ENCODE measurements around the gene MATCAP1.

The MATCAP1 gene

DNA sequence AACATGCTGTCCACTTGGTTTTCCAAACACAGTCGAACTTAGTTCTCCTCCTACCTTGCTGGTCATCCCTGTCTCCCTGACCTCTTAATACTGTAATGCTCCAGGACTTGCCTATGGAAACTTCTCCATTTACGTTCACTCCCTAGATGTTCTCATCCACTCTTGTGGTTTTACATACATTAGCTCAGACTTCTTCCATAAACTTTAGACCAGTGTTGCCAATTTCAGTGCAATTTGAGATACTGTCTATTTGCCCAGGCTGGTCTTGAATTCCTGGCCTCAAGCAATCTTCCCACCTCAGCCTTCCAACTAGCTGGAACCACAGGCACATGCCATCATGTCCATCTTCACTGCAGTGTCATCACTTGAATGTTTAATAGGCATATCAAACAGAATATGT is 1.5 kb downstream of the MATCAP1 start:
- no peak overlapping the region; the same call in 1 of the 2 replicates for H3K9ac ChIP-seq (ENCODE audit: low read length)
- no peak overlapping the region for H3K27ac ChIP-seq (ENCODE audit: low read depth, low read length, poor library complexity, severe bottlenecking)
- H3K4me2 ChIP-seq (ENCODE audit: low read length), result peak overlapping the region; percentile 82
- H3K4me1 ChIP-seq (ENCODE audit: insufficient read depth, low read length, severe bottlenecking), result peaks cover 26% of the 10 kb centered on the region
- H2AFZ ChIP-seq (ENCODE audit: low read length), result no peak overlapping the region
- H3K79me2 ChIP-seq (ENCODE audit: insufficient read depth, low read length), result no peaks in the 10 kb centered on the region
- H3K9me2 ChIP-seq (ENCODE audit: low read depth, low read length), result no peaks in the 10 kb centered on the region
- H3K9me3 ChIP-seq (ENCODE audit: low read length), result no peaks in the 10 kb centered on the region
- no peak for TF ChIP-seq CTCF (IDR thresholded peaks at IDR 0.05; ENCODE audit: low read length)
- no peak for TF ChIP-seq EZH2 (IDR thresholded peaks at IDR 0.05; ENCODE audit: borderline replicate concordance, low read length)
- H3K36me3 ChIP-seq (ENCODE audit: insufficient read depth, low read length), result no peaks in the 10 kb centered on the region
- peaks cover 5% of the 10 kb centered on the region; the same call in 1 of the 2 replicates for H3K27me3 ChIP-seq (ENCODE audit: insufficient read depth, low read length)
- H3K4me3 ChIP-seq (ENCODE audit: low read depth, low read length, poor library complexity, severe bottlenecking), result no peak overlapping the region
- no peaks in the 10 kb centered on the region for H4K20me1 ChIP-seq (ENCODE audit: insufficient read depth, low read length)
- H3F3A ChIP-seq (ENCODE audit: insufficient read depth, low read length), result no peaks in the 10 kb centered on the region

- Histone ChIP-seq H3K9ac (ENCODE audit: low read length) (no peak overlapping the region), H3K4me1 (ENCODE audit: insufficient read depth, low read length, severe bottlenecking) (peaks cover 26% of the 10 kb centered on the region), H3F3A (ENCODE audit: insufficient read depth, low read length) (no peaks in the 10 kb centered on the region), H2AFZ (ENCODE audit: low read length) (no peak overlapping the region), H3K9me3 (ENCODE audit: low read length) (no peaks in the 10 kb centered on the region), H3K36me3 (ENCODE audit: insufficient read depth, low read length) (no peaks in the 10 kb centered on the region), H3K4me3 (ENCODE audit: low read depth, low read length, poor library complexity, severe bottlenecking) (no peak overlapping the region), H3K4me2 (ENCODE audit: low read length) (no peak overlapping the region), H4K20me1 (ENCODE audit: insufficient read depth, low read length) (no peaks in the 10 kb centered on the region), H3K79me2 (ENCODE audit: insufficient read depth, low read length) (no peaks in the 10 kb centered on the region), H3K9me2 (ENCODE audit: low read depth, low read length) (no peaks in the 10 kb centered on the region), H3K27ac (ENCODE audit: low read depth, low read length, poor library complexity, severe bottlenecking) (no peak overlapping the region), H3K27me3 (ENCODE audit: insufficient read depth, low read length) (peaks cover 9% of the 10 kb centered on the region; the same call in 1 of the 2 replicates)
- TF ChIP-seq CTCF (IDR thresholded peaks at IDR 0.05; ENCODE audit: low read length), result no peak
- no peak for TF ChIP-seq EZH2 (IDR thresholded peaks at IDR 0.05; ENCODE audit: borderline replicate concordance, low read length)
These were observed 2.4 kb downstream of the MATCAP1 start for GRCh38 chr16:67181346-67181745.

- Histone ChIP-seq H3K9me3 (ENCODE audit: low read length) (no peaks in the 10 kb centered on the region), H3K27me3 (ENCODE audit: insufficient read depth, low read length) (peaks cover 11% of the 10 kb centered on the region; the same call in 1 of the 2 replicates), H3K9me2 (ENCODE audit: low read depth, low read length) (no peaks in the 10 kb centered on the region), H2AFZ (ENCODE audit: low read length) (no peak overlapping the region), H3K79me2 (ENCODE audit: insufficient read depth, low read length) (no peaks in the 10 kb centered on the region), H3K4me2 (ENCODE audit: low read length) (no peak overlapping the region), H3K4me3 (ENCODE audit: low read depth, low read length, poor library complexity, severe bottlenecking) (no peak overlapping the region), H4K20me1 (ENCODE audit: insufficient read depth, low read length) (no peaks in the 10 kb centered on the region), H3K27ac (ENCODE audit: low read depth, low read length, poor library complexity, severe bottlenecking) (no peak overlapping the region), H3K36me3 (ENCODE audit: insufficient read depth, low read length) (no peaks in the 10 kb centered on the region), H3K4me1 (ENCODE audit: insufficient read depth, low read length, severe bottlenecking) (peaks cover 26% of the 10 kb centered on the region), H3F3A (ENCODE audit: insufficient read depth, low read length) (no peaks in the 10 kb centered on the region), H3K9ac (ENCODE audit: low read length) (no peak overlapping the region)
- TF ChIP-seq CTCF (IDR thresholded peaks at IDR 0.05; ENCODE audit: low read length) (no peak), EZH2 (IDR thresholded peaks at IDR 0.05; ENCODE audit: borderline replicate concordance, low read length) (no peak)
These were observed 3.6 kb downstream of the MATCAP1 start for GRCh38 chr16:67180166-67180565.

Data from OCI-LY1 (cell line).